Endothelial cell of umbilical vein (primary cell): Measurements from ENCODE around the gene ZNF624. TPM values are rescaled to one million over a fixed set of nuclear protein-coding genes. Genes with fewer than 3 reads are reported as not detected.

Source experiments
- BruUV-seq: library from RNA; stranded (reverse); fragments of 400-500 nt; replicated peaks from 2 replicates; lab custom pipeline; 2021; lab: Mats Ljungman, UMichigan
- CTCF ChIA-PET: fragments of 300-600, 350-600 bp; sonication (Branson Sonifier 250); formaldehyde crosslinking; loops from one replicate; lab custom pipeline; 2021; ENCODE audit warnings: antibody characterized with exemption, inconsistent platforms; lab: Charles Lee
- POLR2A ChIA-PET: fragments of 300-600, 350-600 bp; sonication (Branson Sonifier 250); formaldehyde crosslinking; loops from one replicate; lab custom pipeline; 2021; ENCODE audit warnings: antibody characterized with exemption, inconsistent platforms; lab: Charles Lee
- DNase-seq: peaks from one replicate; pipeline ENCODE4 v3.0.0-alpha.2; 2011; ENCODE audit warnings: low read depth, low spot score
- FAIRE-seq: peaks from 2 replicates; lab custom pipeline; 2011; peaks lifted over from hg19 to GRCh38; lab: Jason Lieb, UNC
- H2AFZ ChIP-seq: 2 replicates; pipeline ENCODE4 v1.6.0; 2012; ENCODE audit warnings: low read depth, low read length, control low read depth, inconsistent platforms
- H3K27ac ChIP-seq: 2 replicates; pipeline ENCODE4 v1.5.1; 2011; ENCODE audit warnings: low read depth, mild to moderate bottlenecking, control low read depth, low read length, moderate library complexity; ENCODE audit not compliant: insufficient read depth
- H3K27me3 ChIP-seq, 2 experiments: 2 replicates each; pipeline versions ENCODE4 v1.6.0 to v1.6.1; 2011; ENCODE audit warnings: low read length in 2 of 2, mixed read lengths in 1 of 2; ENCODE audit not compliant: control insufficient read depth in 2 of 2, insufficient read depth in 2 of 2
- H3K36me3 ChIP-seq, 2 experiments: 2 replicates in 1 of 2; 3 replicates in 1 of 2; pipeline ENCODE4 v1.5.1; 2011; ENCODE audit warnings: low read length in 2 of 2, mild to moderate bottlenecking in 1 of 2, moderate library complexity in 1 of 2; ENCODE audit not compliant: control insufficient read depth in 2 of 2, insufficient read depth in 2 of 2; ENCODE audit errors: extremely low read depth in 1 of 2
- H3K4me1 ChIP-seq: 3 replicates; pipeline ENCODE4 v1.5.1; 2011; ENCODE audit warnings: mild to moderate bottlenecking, low read length; ENCODE audit not compliant: control insufficient read depth, insufficient read depth; ENCODE audit errors: extremely low read depth
- H3K4me2 ChIP-seq: 2 replicates; pipeline ENCODE4 v1.6.1; 2011; ENCODE audit warnings: low read length, control low read depth, mixed read lengths; ENCODE audit not compliant: insufficient read depth
- H3K4me3 ChIP-seq, 3 experiments: fragments of 200-600 bp in 1 of 3; sonication (generic), shearing (Covaris generic) in 1 of 3; replicated peaks in 1 of 3; 2 replicates each; pipeline ENCODE4 v1.5.1; 2011 to 2016; ENCODE audit warnings: control low read depth in 3 of 3, low read length in 3 of 3, mild to moderate bottlenecking in 2 of 3, inconsistent platforms in 1 of 3, low read depth in 1 of 3, moderate library complexity in 1 of 3; ENCODE audit not compliant: insufficient read depth in 1 of 3
- H3K79me2 ChIP-seq: 2 replicates; pipeline ENCODE4 v1.6.0; 2012; ENCODE audit warnings: low read length, inconsistent platforms; ENCODE audit not compliant: control insufficient read depth, insufficient read depth
- H3K9ac ChIP-seq: replicated peaks from 2 replicates; pipeline ENCODE3; 2011; ENCODE audit warnings: low read length, control low read depth; ENCODE audit not compliant: insufficient read depth; ENCODE audit errors: extremely low read depth
- H3K9me1 ChIP-seq: replicated peaks from 3 replicates; pipeline ENCODE4 v1.6.0; 2011; ENCODE audit warnings: mild to moderate bottlenecking, low read length; ENCODE audit not compliant: control insufficient read depth, insufficient read depth; ENCODE audit errors: extremely low read depth
- H3K9me3 ChIP-seq: replicated peaks from 2 replicates; pipeline ENCODE4 v1.5.1; 2012; ENCODE audit warnings: low read length, inconsistent platforms; ENCODE audit not compliant: control insufficient read depth, insufficient read depth
- H4K20me1 ChIP-seq: replicated peaks from 2 replicates; pipeline ENCODE3; 2011; ENCODE audit warnings: mild to moderate bottlenecking, low read length; ENCODE audit not compliant: control insufficient read depth, insufficient read depth; ENCODE audit errors: extremely low read depth
- JUN ChIP-seq: IDR thresholded peaks from 2 replicates; pipeline ENCODE4 v1.6.1; 2011; ENCODE audit warnings: borderline replicate concordance, low read depth; ENCODE audit not compliant: insufficient read length, insufficient read depth
- MYC ChIP-seq: IDR thresholded peaks from one replicate; pipeline ENCODE4 v1.6.1; 2011; ENCODE audit warnings: mild to moderate bottlenecking, low read depth, low read length
- POLR2A ChIP-seq: IDR thresholded peaks from 2 replicates; pipeline ENCODE4 v1.6.1; 2012; ENCODE audit warnings: low read depth, mild to moderate bottlenecking, control low read depth, low read length
- POLR2AphosphoS5 ChIP-seq: IDR thresholded peaks from 2 replicates; pipeline ENCODE4 v1.6.1; 2012; ENCODE audit warnings: low read depth, mild to moderate bottlenecking, control low read depth, low read length, moderate library complexity; ENCODE audit not compliant: insufficient read depth
- dilution Hi-C: fragments of 300-500 bp; cut with MboI; formaldehyde crosslinking; loops from one replicate; pipeline ENCODE4 v1.15.0; 2019; ENCODE audit warnings: low sequenced_read_pairs; ENCODE audit not compliant: extremely low pct_ligation_motif_present
- intact Hi-C: fragments of 100-400 bp; cut with micrococcal nuclease; formaldehyde crosslinking; loops from one replicate; pipeline ENCODE4 v1.10.0; 2022
- polyA plus RNA-seq, 4 experiments: library from polyadenylated mRNA; depleted of rRNA in 3 of 4; stranded (reverse) in 3 of 4; unstranded in 1 of 4; fragments of >200 nt; gene quantifications; 2 replicates each; pipeline versions ENCODE4 v1.2.1 to v1.2.3, GENCODE V29; 2011 to 2012; ENCODE audit warnings: missing spikeins in 1 of 4
- small RNA-seq: library from RNA; depleted of rRNA; stranded (forward); fragments of <200 nt; gene quantifications from one replicate; pipeline ENCODE3, GENCODE V24; 2012; ENCODE audit warnings: low replicate concordance, low read depth; ENCODE audit not compliant: insufficient read depth, insufficient read length
- total RNA-seq: library from RNA; stranded (reverse); gene quantifications from 2 replicates; pipeline ENCODE4 v1.2.3, GENCODE V29; 2021
- TF ChIP-seq, protein P1 (sequence below): IDR thresholded peaks from 2 replicates; pipeline ENCODE4 v1.6.1; 2011; ENCODE audit not compliant: insufficient read depth, insufficient read length

Gene ZNF624
- total and polyA plus RNA-seq, 2 donors (not counting 3 experiments of a cell fraction or from before 2014, with no cell fraction given), result 0.77 to 5.7 TPM

DNA sequence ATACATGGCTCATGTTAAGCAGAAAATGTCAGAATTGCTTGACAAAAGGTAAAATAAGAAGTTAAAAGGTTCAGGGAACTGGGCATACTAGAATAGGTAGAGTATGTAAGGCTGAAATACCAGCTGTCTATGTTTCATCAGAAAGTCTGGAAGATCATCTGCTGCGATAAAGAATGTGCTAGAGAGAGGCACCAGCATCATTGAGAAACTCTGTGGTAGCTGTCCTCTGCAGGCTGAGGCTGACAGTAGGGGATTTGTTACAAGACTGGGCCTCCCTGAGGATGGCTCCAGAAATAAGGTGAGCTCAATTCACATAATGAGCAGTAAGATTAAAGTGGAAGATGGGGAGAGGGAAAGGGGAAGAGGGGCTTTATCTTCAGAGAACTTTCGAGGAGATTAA lies 80.2 kb downstream of the ZNF624 start:
- ChIA-PET POLR2A (no interaction called here), CTCF (interaction anchor here (0.9 kb wide), 1 partner anchor 16 kb away, joined by 3 read pairs; no protein-coding TSS in a partner anchor)
- H2AFZ ChIP-seq, result no peak overlapping the region
- H3K79me2 ChIP-seq, result no peaks in the 10 kb centered on the region
- FAIRE-seq (no peak), DNase-seq (no peak)
- H3K4me2 ChIP-seq, result no peak overlapping the region
- no peaks in the 10 kb centered on the region for H3K9me1 ChIP-seq
- H3K27me3 ChIP-seq, result peaks cover 0 to 5% of the 10 kb centered on the region in 2 experiments
- no peak overlapping the region for H3K9ac ChIP-seq
- dilution Hi-C loops (no loop called here), intact Hi-C loops (no loop called here)
- H3K27ac ChIP-seq, result no peak overlapping the region
- H3K4me1 ChIP-seq, result peaks cover 2% of the 10 kb centered on the region
- no peaks in the 10 kb centered on the region for H3K36me3 ChIP-seq
- no TSS peak for BruUV-seq
- no peak overlapping the region for H3K4me3 ChIP-seq
- TF ChIP-seq, protein P1, sequence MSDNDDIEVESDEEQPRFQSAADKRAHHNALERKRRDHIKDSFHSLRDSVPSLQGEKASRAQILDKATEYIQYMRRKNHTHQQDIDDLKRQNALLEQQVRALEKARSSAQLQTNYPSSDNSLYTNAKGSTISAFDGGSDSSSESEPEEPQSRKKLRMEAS, result no peak
- TF ChIP-seq POLR2AphosphoS5, result no peak
- no peak for TF ChIP-seq MYC
- TF ChIP-seq POLR2A, result no peak
- TF ChIP-seq JUN, result no peak
- no peaks in the 10 kb centered on the region for H3K9me3 ChIP-seq
- no peaks in the 10 kb centered on the region for H4K20me1 ChIP-seq

Small RNAs within 50 kb of the gene (small RNA-seq; reads per million reads assigned to genes)
- not detected for gene RNU6-405P

Other genes starting within 250 kb of the ZNF624 start
- gene TRPV2, start 238.3 kb downstream of the ZNF624 start, total RNA-seq, result 6.7 and 10.6 TPM in 2 replicates
- gene TRPV2, start 238.3 kb downstream of the ZNF624 start, polyA plus RNA-seq, result 3.3 and 4.2 TPM in 2 replicates
- 2.9 and 3.7 TPM in 2 replicates for gene LRRC75A, start 161.7 kb downstream of the ZNF624 start, total RNA-seq
- 6.1 and 8.1 TPM in 2 replicates for gene LRRC75A, start 161.7 kb downstream of the ZNF624 start, polyA plus RNA-seq
- 5.5 and 6.9 TPM in 2 replicates for gene ZNF287, start 84.6 kb downstream of the ZNF624 start, total RNA-seq
- gene ZNF287, start 84.6 kb downstream of the ZNF624 start, polyA plus RNA-seq, result 2.5 and 3.6 TPM in 2 replicates
- gene CCDC144A, start 36.4 kb upstream of the ZNF624 start, total RNA-seq, result 0.27 and 2.9 TPM in 2 replicates
- gene CCDC144A, start 36.4 kb upstream of the ZNF624 start, polyA plus RNA-seq, result 5.9 and 7.4 TPM in 2 replicates